ENCODE results near the gene MAST2.

MAST2 gene

DNA sequence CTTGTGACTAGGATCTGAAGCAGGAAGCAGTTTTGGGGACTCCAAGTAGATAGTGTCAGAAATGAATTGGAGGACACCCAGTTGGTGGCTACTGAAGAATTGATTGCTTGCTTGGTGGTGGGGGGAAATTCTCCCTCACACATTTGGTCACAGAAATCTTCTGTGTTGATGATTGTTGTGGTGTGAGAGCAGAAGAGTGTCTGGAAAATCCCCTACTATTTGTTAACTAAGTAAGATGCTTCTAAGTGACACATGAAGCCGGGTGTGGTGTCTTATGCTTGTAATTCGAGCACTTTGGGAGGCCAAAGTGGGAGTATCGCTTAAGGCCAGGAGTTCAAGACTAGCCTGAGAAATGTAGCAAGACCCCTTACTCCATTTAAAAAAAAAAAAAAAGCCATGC lies 30.4 kb upstream of the MAST2 start:
- H2AFZ ChIP-seq (ENCODE audit: low read length): no peak overlapping the region

GRCh38 chr1:45775794-45776193 lies 27.6 kb upstream of the MAST2 start:
- no peaks in the 10 kb centered on the region for H3K9me2 ChIP-seq (replicated peaks; ENCODE audit: insufficient read depth, low read length)
- no peak overlapping the region for H3K27ac ChIP-seq (ENCODE audit: low read length)
- H3K9me3 ChIP-seq (replicated peaks; ENCODE audit: insufficient read depth, low read length): no peaks in the 10 kb centered on the region
- H3K4me2 ChIP-seq (ENCODE audit: low read depth, low read length): no peak overlapping the region
- H3K27me3 ChIP-seq (replicated peaks; ENCODE audit: insufficient read depth, low read length): no peaks in the 10 kb centered on the region
- no peaks in the 10 kb centered on the region for H3K4me1 ChIP-seq (ENCODE audit: low read length)
- TF ChIP-seq EZH2phosphoT487 (IDR thresholded peaks at IDR 0.05; ENCODE audit: low read length): no peak
- TF ChIP-seq, protein P1, sequence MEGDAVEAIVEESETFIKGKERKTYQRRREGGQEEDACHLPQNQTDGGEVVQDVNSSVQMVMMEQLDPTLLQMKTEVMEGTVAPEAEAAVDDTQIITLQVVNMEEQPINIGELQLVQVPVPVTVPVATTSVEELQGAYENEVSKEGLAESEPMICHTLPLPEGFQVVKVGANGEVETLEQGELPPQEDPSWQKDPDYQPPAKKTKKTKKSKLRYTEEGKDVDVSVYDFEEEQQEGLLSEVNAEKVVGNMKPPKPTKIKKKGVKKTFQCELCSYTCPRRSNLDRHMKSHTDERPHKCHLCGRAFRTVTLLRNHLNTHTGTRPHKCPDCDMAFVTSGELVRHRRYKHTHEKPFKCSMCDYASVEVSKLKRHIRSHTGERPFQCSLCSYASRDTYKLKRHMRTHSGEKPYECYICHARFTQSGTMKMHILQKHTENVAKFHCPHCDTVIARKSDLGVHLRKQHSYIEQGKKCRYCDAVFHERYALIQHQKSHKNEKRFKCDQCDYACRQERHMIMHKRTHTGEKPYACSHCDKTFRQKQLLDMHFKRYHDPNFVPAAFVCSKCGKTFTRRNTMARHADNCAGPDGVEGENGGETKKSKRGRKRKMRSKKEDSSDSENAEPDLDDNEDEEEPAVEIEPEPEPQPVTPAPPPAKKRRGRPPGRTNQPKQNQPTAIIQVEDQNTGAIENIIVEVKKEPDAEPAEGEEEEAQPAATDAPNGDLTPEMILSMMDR (IDR thresholded peaks at IDR 0.05; ENCODE audit: low read length): no peak
- H3K79me2 ChIP-seq (ENCODE audit: low read length): no peaks in the 10 kb centered on the region
- H4K20me1 ChIP-seq (ENCODE audit: insufficient read depth, low read length): no peaks in the 10 kb centered on the region
- no peak overlapping the region for H3K4me3 ChIP-seq (ENCODE audit: low read length)
- no peak for DNase-seq
- no peaks in the 10 kb centered on the region for H3K36me3 ChIP-seq (replicated peaks; ENCODE audit: insufficient read depth, low read length)
- H3K9ac ChIP-seq (ENCODE audit: low read length): no peak overlapping the region
- no peak overlapping the region for H2AFZ ChIP-seq (ENCODE audit: low read length)
- no peaks in the 10 kb centered on the region for H3F3A ChIP-seq (ENCODE audit: insufficient read depth, low read length)

More for the DNA sequence above, 30.4 kb upstream of the MAST2 start:
- no peak overlapping the region for H3K4me3 ChIP-seq (ENCODE audit: low read length)
- no peaks in the 10 kb centered on the region for H3K9me3 ChIP-seq (replicated peaks; ENCODE audit: insufficient read depth, low read length)
- no peaks in the 10 kb centered on the region for H3K4me1 ChIP-seq (ENCODE audit: low read length)
- H3K9me2 ChIP-seq (replicated peaks; ENCODE audit: insufficient read depth, low read length): no peaks in the 10 kb centered on the region
- no peaks in the 10 kb centered on the region for H4K20me1 ChIP-seq (ENCODE audit: insufficient read depth, low read length)
- DNase-seq: no peak
- H3K36me3 ChIP-seq (replicated peaks; ENCODE audit: insufficient read depth, low read length): no peaks in the 10 kb centered on the region
- no peak overlapping the region for H3K4me2 ChIP-seq (ENCODE audit: low read depth, low read length)
- H3K27ac ChIP-seq (ENCODE audit: low read length): no peak overlapping the region
- no peaks in the 10 kb centered on the region for H3K79me2 ChIP-seq (ENCODE audit: low read length)
- no peaks in the 10 kb centered on the region for H3K27me3 ChIP-seq (replicated peaks; ENCODE audit: insufficient read depth, low read length)
- TF ChIP-seq EZH2 (optimal IDR thresholded peaks at IDR 0.05; ENCODE audit: low read depth, low read length) (no peak), EZH2phosphoT487 (IDR thresholded peaks at IDR 0.05; ENCODE audit: low read length) (no peak)
- TF ChIP-seq, protein P1 (IDR thresholded peaks at IDR 0.05; ENCODE audit: low read length): no peak
- H3F3A ChIP-seq (ENCODE audit: insufficient read depth, low read length): no peaks in the 10 kb centered on the region
- H3K9ac ChIP-seq (ENCODE audit: low read length): no peak overlapping the region

DNA sequence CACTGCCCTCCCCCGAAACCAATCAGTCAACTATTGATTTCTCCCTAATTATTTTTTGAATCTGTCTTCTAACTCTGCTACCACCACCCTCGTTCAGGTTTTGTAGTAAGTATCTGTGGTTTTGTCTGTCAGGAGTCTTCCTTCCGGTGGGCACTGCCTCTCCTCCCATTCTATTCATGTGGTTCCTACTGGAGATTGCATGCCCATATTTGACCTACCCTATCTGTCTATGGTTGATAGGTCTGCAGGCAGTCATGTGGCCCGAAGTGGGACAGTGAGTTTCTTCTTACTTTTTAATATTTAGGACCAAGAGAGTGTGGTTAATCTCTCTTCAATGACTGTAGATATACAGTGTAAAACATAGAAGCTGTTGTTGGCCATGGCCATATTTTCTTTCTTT lies 17.8 kb upstream of the MAST2 start:
- peak overlapping the region; percentile 19; the same call in 1 of the 2 replicates for H3K27ac ChIP-seq (ENCODE audit: low read length)
- H3K4me1 ChIP-seq (ENCODE audit: low read length): no peaks in the 10 kb centered on the region; the same call in 1 of the 2 replicates
- H3K4me3 ChIP-seq (ENCODE audit: low read length): peak overlapping the region; percentile 7; the same call in 1 of the 2 replicates
- no peaks in the 10 kb centered on the region for H3K36me3 ChIP-seq (replicated peaks; ENCODE audit: insufficient read depth, low read length)
- no peaks in the 10 kb centered on the region for H3K9me2 ChIP-seq (replicated peaks; ENCODE audit: insufficient read depth, low read length)
- H3K79me2 ChIP-seq (ENCODE audit: low read length): no peaks in the 10 kb centered on the region
- no peak overlapping the region for H3K9ac ChIP-seq (ENCODE audit: low read length)
- H3K4me2 ChIP-seq (ENCODE audit: low read depth, low read length): peak overlapping the region; percentile 48; the same call in 1 of the 2 replicates
- H3K27me3 ChIP-seq (replicated peaks; ENCODE audit: insufficient read depth, low read length): no peaks in the 10 kb centered on the region
- peak; percentile 78 for DNase-seq
- H3F3A ChIP-seq (ENCODE audit: insufficient read depth, low read length): 0 out of 2 replicates have a peak, but pooled peaks cover 6% of the 10 kb centered on the region
- TF ChIP-seq, protein P1 (IDR thresholded peaks at IDR 0.05; ENCODE audit: low read length): no peak
- TF ChIP-seq EZH2 (optimal IDR thresholded peaks at IDR 0.05; ENCODE audit: low read depth, low read length) (no peak), EZH2phosphoT487 (IDR thresholded peaks at IDR 0.05; ENCODE audit: low read length) (no peak)
- H4K20me1 ChIP-seq (ENCODE audit: insufficient read depth, low read length): no peaks in the 10 kb centered on the region
- peak overlapping the region; percentile 20; the same call in 1 of the 2 replicates for H2AFZ ChIP-seq (ENCODE audit: low read length)
- no peaks in the 10 kb centered on the region for H3K9me3 ChIP-seq (replicated peaks; ENCODE audit: insufficient read depth, low read length)
